PFSK-1 (cell line): Measurements from ENCODE around the gene IGFBP6.

Experiments used
- FOXP2 ChIP-seq: optimal IDR thresholded peaks from 2 replicates; pipeline ENCODE3; 2011; ENCODE audit warnings: borderline replicate concordance, control low read depth, inconsistent platforms; ENCODE audit not compliant: insufficient read depth; ENCODE audit errors: extremely low read length, extremely low read depth
- POLR2AphosphoS5 ChIP-seq: IDR thresholded peaks from 2 replicates; pipeline ENCODE4 v1.6.1; 2012; ENCODE audit warnings: low read depth, mild to moderate bottlenecking, control low read depth, low read length, moderate library complexity
- REST ChIP-seq, 2 experiments: IDR thresholded peaks; 2 replicates each; pipeline versions ENCODE4 v1.6.1 to v1.8.0; 2011 to 2012; ENCODE audit warnings: low read depth in 2 of 2, low read length in 2 of 2, control low read depth in 1 of 2, inconsistent platforms in 1 of 2, mild to moderate bottlenecking in 1 of 2, moderate library complexity in 1 of 2; ENCODE audit not compliant: insufficient read depth in 1 of 2
- SIN3A ChIP-seq: IDR thresholded peaks from 2 replicates; pipeline ENCODE4 v1.6.1; 2012; ENCODE audit warnings: mild to moderate bottlenecking, low read length, moderate library complexity, borderline replicate concordance; ENCODE audit not compliant: insufficient read depth
- TAF1 ChIP-seq: IDR thresholded peaks from 2 replicates; pipeline ENCODE4 v1.6.1; 2012; ENCODE audit warnings: low read length, control low read depth, borderline replicate concordance; ENCODE audit not compliant: insufficient read depth

Gene IGFBP6

GRCh38 chr12:53124352-53124723, 26.9 kb downstream of the IGFBP6 start:
- TF ChIP-seq POLR2AphosphoS5, result no peak
- no peak for TF ChIP-seq SIN3A
- no peak for TF ChIP-seq FOXP2
- no peak for TF ChIP-seq TAF1
- TF ChIP-seq REST (IDR thresholded peaks at IDR 0.05; ENCODE audit: insufficient read depth in 1 of 2, low read depth in 2 of 2, low read length in 2 of 2), result no peak

- TF ChIP-seq TAF1 (no peak), REST (IDR thresholded peaks at IDR 0.05; ENCODE audit: insufficient read depth in 1 of 2, low read depth in 2 of 2, low read length in 2 of 2) (no peak), POLR2AphosphoS5 (no peak), FOXP2 (no peak), SIN3A (no peak)
These were observed 29.7 kb downstream of the IGFBP6 start for GRCh38 chr12:53127169-53127568.

GRCh38 chr12:53128780-53129569, 31.5 kb downstream of the IGFBP6 start:
- TF ChIP-seq TAF1 (no peak), REST (IDR thresholded peaks at IDR 0.05; ENCODE audit: insufficient read depth in 1 of 2, low read depth in 2 of 2, low read length in 2 of 2) (no peak), POLR2AphosphoS5 (no peak), SIN3A (no peak), FOXP2 (no peak)

GRCh38 chr12:53131844-53132243, 34.4 kb downstream of the IGFBP6 start:
- TF ChIP-seq FOXP2 (no peak), POLR2AphosphoS5 (no peak), SIN3A (no peak), TAF1 (no peak), REST (IDR thresholded peaks at IDR 0.05; ENCODE audit: insufficient read depth in 1 of 2, low read depth in 2 of 2, low read length in 2 of 2) (no peak)
